Left hindlimb (tissue), 1 donor: ENCODE results near the gene DAW1.
A peak's percentile ranks its signal among the peaks of the same experiment; 100 is the strongest.
"Not testable (repeated sequence)": the region's sequence is repeated elsewhere in the genome, so short reads cannot be mapped to it uniquely, and the experiment has no call there.

Experiments
- DNase-seq: peaks from one replicate; pipeline ENCODE4 v3.0.0-alpha.2; 2018

Gene DAW1, protein sequence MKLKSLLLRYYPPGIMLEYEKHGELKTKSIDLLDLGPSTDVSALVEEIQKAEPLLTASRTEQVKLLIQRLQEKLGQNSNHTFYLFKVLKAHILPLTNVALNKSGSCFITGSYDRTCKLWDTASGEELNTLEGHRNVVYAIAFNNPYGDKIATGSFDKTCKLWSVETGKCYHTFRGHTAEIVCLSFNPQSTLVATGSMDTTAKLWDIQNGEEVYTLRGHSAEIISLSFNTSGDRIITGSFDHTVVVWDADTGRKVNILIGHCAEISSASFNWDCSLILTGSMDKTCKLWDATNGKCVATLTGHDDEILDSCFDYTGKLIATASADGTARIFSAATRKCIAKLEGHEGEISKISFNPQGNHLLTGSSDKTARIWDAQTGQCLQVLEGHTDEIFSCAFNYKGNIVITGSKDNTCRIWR

DNA sequence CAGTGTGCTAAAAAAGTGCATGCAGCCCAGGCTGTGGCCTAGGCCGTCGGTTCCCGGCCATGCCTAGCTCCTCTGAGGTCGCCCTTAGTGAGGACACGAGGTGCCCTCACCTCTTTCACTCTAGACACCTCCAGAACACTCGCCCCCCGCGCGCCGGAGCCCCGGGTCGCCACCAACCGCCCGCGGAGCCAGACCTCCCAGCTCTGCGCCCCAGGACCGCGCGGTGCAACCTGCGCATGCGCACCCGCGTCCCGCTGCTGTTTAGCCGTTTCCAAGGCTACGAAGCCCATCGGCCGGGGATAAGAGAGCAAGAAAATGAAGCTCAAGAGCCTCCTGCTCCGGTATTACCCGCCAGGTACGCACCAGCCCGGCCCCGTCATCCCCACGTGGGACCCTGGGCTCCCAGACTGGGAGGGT lies at the start of gene DAW1:
DAW1 (plus strand) TSS at position 257 of the 417 bp plus-strand sequence; CDS start at position 316, 59 bp downstream.
- DNase-seq, result peak; percentile 78

DNA sequence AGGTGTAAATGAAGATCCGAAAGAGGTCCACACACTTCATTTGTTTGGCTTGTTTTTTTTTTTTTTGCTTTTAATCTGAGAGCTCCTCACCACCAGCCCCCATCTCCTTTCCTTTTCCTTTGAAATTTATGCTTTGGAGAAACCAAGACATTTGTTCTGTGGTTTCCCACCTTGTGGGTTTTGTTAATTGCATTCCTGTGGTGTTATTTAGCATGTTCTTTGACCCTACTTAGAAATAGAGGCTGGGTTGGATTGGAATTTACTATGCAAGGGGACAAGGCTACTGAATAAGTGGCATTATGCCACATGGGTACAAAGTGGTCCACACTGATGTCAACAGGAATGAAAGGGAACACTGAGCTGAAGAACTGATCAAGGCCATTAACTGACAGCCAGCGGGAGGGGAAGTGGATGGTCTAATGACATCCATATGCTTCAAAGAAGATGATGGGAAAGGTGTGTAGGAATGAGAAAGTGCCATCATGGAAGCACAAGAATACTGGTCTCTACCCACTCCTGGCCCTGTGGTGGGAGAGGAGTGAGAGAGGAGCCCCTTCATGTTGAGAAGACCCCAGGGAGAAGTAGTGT lies 48.9 kb upstream of the DAW1 start:
- no peak for DNase-seq

DNA sequence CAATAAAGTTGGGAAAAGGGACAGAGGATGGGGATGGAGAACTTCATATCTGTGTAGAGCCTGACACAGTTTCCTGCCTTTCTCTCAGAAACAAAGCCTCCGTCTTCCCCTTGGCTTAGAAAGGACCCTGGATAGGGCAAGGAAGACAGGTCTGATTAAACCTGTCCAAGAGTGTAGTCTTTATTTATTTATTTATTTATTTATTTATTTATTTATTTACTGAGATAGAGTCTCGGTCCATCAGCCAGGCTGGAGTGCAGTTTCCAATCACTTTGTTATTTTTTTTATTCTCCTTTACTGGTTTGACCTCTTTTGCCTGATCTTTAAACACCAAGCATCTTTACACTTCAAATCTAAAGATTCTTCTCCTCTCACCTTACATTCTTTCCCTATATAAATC lies 47.5 kb upstream of the DAW1 start:
- DNase-seq, result no peak

DNA sequence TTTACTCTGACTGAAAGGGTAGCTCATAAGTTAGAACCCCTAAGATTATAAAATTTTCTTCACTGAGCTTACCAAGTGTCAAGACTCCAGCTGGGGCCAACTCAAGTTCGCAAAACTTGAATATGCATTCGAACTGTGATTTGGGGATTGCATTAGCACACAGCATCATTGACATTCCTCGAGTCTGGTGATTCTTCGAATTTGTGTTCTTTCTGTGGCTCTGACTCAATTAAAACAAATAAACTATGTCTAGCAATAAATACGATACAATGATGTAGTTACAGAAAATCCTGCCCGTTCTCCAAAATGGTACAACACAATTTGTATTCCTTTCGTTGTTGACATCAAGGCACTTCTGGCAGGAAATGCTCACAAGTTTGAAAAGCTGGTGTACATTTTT lies 46.7 kb upstream of the DAW1 start:
- DNase-seq, result no peak

DNA sequence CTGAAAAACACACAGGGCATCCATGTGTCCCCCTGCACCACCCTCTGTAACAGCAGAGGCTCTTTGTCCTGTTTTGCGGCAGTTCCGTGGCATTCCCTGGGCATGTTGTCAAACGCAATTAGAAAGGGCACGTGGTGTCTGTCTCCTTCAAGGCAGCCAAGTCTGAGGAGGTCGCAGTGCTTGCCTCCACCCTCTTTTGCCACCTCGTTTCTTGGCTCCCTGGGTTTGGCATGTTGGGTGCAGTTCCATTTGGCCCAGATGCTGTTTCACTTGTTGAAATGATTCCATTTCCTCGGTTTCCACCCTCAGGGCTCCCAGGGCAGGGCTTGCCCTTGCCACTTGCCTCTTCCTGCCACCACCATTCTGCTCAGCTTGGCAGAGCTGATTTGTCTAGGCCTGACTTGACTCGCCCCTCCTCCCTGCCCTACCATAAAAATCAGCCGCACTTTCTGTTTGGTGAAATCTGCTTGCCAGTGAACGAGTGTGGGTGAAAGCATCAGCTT lies 45.4 kb upstream of the DAW1 start:
- DNase-seq, result no peak

DNA sequence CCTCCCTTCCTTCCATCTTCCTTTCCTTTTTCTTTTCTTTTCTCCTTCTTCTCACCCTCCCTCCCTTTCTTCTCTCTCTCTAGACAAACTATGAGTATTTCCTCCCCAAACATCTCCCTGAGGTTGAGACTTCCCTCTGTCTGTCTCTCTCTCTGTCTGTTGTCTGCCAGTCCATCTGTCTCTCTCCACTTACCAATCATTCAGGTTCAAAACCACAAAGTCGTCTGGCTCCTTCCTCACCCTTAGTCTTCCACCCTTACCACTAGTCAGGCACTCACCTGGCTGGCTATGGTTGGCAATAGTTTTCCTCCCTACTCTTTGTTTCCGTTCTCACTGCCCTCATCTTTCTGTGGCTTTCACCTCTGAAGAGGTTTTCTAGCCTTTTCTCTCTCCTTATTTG lies 44.9 kb upstream of the DAW1 start:
- no peak for DNase-seq

DNA sequence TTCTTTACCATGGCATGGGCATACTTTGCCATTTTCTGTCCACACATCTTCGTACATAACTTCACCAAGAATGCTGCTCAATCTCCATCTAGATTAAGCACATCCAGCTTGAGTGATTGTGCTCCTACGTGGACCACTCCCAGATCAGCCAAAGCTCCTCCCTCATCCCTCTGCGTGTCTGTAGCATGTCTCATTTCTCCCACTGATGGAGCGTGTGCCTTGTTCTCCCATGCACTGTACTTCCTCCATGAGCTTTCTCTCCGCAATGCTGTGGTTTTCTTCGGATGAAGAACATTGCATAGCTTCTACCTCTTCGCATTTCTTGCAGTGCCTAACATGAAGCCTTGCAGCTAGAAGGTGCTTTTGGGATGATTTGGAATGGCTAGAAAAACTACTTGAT lies 44.3 kb upstream of the DAW1 start:
- no peak for DNase-seq

DNA sequence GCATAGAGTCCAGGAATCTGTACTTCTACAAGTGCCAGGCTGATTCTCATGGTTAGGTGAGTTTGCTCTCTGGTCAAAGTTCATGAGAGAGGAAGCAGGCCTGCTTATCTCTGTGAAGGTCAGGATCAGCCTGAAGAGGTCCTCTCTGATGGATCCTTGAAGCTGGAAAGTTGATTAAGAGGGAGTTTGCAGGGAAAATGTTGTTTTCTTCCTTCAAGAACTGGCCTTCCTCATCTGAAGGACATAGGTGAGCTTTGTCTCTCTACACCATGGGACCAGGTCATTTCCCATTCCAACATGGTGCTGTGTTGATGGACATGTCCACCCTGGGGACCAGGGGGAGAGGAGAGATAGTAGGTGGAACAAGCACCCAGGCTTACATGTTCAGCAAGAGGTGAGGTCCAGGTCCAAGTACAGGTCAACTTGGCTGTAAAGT lies 42.9 kb upstream of the DAW1 start:
- DNase-seq, result no peak

DNA sequence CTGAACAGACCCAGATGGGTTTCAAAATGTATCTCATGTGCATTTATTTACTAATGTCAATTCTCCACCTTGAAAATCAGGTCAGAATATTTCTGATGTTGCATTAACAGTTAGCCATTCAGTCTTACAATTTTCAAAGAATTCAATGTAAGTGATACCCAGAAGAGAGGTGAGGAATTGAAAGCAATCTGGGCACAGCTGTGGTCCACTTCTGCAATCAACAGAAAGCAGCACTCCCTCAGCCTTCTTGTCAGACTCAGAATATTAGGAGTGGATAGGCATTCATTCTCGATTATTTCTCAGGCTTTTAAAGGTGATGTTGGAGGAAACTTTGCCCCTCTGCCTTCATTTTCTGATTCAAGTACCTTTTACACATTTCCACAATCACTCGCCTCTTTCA lies 42.1 kb upstream of the DAW1 start:
- DNase-seq, result no peak

DNA sequence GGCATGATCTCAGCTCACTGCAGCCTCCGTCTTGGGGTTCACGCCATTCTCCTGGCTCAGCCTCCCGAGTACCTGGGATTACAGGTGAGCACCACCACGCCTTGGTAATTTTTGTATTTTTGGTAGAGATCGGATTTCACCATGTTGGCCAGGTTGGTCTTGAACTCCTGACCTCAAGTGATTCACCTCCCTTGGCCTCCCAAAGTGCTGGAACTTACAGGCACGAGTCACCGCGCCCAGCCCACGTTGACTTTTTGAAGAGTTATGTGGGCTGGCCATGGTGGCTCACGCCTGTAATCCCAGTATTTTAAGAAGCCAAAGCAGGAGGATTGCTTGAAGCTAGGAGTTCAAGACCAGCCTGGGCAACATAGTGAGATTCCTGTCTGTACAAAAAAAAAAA lies 37.0 kb upstream of the DAW1 start:
- no peak for DNase-seq

DNA sequence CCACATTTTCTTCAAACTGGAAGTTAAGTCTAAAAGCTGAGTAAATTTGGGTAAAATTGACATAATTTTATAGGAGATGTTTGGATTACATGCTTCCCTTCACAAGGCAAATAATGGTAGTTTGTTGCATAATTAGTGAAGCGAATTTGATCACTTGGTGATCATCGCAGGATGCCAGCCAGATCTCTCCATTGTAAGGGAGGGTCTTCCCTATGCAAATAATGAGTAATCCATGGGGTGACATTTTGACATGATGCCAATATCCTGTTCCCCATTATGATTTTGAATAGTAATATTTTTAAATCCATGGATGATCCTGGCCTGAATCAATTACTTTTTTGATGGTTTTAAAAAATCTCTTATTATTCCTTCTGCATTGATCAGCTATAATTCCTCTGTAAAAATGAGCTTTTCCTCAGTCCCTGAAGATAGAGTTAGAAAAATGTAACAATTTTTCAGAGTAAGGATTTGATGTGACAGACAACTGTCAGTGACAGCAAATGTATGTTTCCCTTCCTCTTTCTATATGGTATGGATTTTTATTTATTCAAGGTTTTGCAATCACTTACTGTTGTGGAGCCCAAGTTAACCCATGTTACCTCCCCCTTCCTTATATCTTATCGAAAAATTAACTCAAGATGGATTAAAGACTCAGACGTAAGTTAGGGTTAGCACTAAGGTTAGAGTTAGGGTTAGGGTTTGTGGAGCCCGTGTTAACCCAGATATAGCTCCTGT lies 36.3 kb upstream of the DAW1 start:
- no peak for DNase-seq

DNA sequence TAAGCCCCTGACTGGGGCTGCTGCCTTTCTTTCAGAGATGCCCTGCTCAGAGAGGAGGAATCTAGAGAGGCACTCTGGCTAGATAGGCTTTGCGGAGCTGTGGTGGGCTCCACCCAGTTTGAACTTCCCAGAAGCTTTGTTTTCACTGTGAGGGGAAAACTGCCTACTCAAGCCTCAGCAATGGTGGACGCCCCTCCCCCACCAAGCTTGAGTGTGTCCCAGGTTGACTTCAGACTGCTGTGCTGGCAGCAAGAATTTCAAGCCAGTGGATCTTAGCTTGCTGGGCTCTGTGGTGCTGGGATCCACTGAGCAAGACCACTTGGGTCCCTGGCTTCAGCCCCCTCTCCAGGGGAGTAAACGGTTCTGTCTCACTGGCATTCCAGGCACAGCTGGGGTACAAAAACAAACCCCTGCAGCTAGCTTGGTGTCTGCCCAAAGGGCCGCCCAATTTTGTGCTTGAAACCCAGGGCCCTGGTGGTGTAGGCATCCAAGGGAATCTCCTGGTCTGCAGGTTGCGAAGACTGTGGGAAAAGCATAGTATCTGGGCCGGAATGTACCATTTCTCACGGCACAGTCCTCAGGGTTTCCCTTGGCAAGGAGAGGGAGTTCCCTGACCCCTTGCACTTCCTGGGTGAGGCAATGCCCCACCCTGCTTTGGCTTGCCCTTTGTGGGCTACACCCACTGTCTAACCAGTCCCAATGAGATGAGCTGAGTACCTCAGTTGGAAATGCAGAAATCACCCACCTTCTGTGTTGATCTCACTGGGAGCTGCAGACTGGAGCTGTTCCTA lies 31.9 kb upstream of the DAW1 start:
- not testable (repeated sequence) for DNase-seq

DNA sequence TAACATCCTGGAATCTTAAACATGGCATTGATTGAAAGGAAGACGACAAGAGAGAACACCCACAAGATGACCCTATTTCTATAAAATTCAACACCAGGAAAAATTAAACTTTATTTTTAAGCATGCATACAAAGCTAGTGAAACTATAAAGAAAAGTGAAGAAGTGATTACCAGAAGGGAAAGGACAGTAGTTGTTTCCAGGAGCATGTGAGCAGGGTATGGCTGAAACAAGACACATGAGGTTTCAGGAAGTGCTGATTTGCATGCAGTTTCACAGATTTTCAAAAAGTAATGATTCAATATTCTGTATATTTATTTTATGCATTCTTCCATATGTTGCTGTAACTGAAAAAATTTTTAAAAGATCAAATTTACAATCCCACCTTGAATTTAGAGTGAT lies 24.6 kb upstream of the DAW1 start:
- DNase-seq, result no peak

DNA sequence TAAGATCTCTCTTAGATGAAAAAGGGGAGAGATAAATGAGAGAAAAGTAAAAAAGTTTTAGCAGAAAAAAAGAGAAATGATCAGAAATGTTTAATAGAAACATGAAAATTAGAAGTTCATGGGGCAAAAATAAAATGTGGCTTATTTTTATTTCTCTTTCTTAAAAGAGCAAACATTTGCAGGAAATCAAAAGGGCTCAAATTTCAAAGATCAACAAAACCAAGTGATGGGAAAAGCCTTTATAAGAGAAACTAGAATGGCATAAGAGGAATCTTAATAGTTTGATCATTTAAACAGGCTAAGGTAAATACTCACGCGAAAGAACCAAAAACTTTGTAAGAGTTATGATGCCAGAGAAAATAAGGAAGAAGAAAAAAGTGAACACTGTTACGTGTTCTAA lies 23.3 kb upstream of the DAW1 start:
- DNase-seq, result no peak

DNA sequence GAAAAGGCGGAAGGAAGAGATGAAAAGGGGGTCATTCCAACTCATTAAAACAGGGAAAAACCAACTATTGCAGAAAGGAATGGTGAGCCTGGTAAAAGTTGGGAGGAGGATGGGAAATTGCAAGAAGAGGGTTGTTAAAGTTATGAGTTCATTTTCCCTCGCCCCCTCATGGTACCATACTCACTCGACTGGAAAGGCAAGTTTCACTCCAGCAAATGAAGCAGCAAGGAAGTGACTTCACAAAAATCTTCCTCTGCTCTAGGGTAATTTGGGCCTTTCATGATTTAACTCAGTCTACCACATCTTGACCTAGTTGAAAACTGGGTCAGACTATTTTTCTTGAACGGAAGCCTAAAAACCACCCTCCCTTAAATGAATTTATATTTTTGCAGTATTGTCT lies 22.8 kb upstream of the DAW1 start:
- no peak for DNase-seq

DNA sequence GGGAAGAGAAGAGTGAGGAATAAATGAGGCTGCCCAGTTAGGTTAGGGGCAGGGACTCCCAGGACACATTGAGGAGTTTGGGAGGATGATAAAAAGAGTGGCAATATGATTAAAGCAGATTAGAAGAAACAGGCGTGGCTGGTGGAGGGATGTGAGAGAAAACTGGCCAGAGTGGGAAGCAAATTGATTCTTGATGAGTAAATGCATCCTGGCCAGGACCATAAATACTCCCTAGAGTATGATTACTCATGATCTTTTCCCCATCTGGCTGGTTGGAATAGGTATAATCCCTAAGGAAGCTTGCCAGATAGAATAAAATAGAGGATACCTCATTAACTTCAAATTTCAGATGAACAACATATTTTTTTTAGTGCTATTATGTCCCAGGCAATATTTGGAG lies 21.5 kb upstream of the DAW1 start:
- no peak for DNase-seq

DNA sequence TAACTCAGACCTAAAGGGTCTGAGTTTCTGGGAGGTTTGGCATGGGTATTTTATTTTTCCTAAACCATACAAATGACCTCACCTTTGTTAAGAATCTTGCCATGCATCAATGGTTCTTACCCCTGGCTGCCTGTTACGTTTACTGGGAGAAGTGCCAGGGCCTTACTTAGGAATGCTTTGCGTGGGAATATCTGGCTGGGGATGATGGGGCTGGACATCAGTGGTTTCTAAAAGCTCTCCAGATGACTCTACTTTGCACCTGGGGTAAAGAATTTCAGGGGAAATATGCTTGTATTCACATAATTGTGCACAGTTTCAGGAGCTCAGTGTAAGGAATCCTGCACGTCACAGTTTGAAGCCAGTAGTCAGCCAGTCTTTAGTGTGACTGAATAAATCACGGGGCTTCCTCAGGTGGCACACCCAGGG lies 18.2 kb upstream of the DAW1 start:
- peak; percentile 52 for DNase-seq

DNA sequence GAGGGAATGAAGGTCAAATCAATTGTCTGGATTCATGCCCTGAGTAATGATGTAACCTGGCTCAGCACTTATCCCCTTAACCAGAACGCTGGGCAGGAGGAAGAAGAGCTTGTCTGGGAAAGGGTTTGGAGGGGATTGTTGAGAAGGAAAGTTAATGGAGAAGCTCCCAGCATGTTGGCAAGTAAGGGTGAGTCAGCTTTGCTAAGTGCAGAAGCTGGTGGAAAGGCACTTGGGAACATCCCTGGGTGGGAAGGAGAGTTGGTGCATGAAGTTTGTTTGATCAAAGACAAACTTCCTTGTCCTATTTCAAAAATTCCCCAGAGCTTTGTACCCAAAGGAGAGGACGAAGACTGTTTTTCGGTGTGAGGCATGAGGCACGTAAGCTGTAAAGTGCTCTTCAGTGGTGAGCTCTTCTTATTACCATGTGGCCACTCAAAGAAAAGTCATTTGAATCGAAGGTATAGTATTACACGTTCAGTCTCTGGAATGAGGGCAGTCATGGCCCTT lies 17.6 kb upstream of the DAW1 start:
- no peak for DNase-seq

DNA sequence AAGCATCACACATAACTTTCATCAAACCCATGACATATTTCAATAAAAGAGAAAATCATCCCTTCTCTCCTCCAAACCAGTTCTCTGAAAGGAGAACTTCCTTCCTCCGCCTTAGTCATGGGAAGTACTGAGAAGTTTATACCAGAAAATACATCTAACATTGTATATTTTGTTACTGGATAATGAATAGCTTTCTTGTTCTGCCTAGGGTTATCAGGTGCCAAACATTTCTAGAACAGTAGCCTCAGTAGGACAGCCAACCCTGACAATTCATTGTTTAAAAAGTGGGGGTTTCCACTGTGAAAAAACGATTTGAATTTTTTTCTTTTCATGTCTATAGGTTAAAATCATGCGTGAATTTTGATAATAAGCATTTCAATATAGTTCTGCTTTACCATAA lies 16.0 kb upstream of the DAW1 start:
- DNase-seq, result no peak

DNA sequence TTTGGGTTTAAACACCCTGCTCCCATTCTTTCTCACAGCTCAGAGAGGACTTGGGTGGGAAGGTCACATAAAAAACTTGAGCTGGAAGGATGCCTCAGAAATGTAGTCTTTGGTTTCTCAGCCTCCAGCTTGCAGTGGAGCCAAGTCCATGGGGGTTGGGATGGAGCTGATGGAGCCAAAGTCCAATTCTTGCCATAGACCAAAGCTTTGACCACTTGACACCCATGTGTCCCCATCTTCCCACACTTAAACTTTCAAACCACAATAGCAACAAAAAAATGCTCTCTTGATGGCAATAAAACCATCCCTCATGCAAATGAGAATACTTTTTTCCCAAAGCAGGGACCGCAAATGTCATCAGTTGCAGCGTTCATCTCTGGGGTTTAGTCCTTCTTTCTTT lies 14.7 kb upstream of the DAW1 start:
- no peak for DNase-seq

DNA sequence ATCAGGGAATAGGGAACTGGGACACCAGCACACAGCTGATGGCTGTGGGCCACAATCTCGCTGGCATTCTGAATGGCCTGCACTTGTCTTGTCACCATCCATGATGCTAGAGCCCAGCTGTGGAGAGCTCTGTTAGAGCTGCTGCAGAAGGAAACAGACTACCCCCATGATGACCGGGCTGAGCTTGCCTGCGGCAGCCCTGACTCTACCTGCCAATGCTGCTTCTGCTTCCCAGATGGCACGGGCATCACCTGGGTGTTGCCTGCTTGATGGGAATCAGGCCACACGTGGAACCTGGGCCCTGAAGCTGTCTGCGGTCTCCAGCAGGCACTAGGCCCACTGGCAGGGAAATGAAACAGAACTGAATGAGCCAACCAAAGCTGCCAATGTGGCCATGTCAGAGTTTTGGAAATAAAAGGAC lies 11.2 kb upstream of the DAW1 start:
- peak; percentile 57 for DNase-seq

DNA sequence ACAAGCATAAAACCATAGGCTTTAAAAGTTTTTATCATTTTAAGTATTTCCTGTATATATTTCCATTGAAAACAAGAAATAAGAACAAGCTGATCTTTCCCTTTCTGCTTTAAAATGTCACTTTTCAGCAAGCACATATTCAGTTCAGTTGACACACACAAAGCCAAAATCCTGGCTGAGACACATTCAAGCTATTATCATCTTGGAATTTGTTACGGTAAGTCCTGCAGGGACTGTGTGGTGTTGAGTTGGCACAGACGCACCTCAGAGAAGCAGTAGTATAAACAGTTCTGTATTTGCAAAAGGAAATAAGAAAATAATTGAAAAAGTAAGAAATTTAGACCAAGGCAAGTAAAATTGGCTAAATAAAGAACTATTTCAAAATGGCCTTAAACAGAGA lies 10.4 kb upstream of the DAW1 start:
- no peak for DNase-seq
